ENCODE results near the gene MEPCE. TPM values are rescaled to one million over a fixed set of nuclear protein-coding genes. Genes with fewer than 3 reads are reported as not detected.

The MEPCE gene
- total and polyA plus RNA-seq, 2 of the 8 experiments (the other 6 are each of a cell fraction or from before 2014, with no cell fraction given) = 22.8 to 48.8 TPM

GRCh38 chr7:100389437-100390088, 40.1 kb upstream of the MEPCE start:
- 85 to 100% methylated on average over 1 to 9 of the region's 9 CpGs for WGBS, 2 experiments (ENCODE audit: extremely low coverage in 1 of 2, insufficient coverage in 1 of 2, insufficient read length in 1 of 2, insufficient replicate concordance in 2 of 2, low coverage in 1 of 2, low lambda C conversion rate in 2 of 2, missing lambda C conversion rate in 1 of 2)
- no peak overlapping the region for H3K14ac ChIP-seq (ENCODE audit: insufficient read length)
- H3K36me3 ChIP-seq (ENCODE audit: control insufficient read depth in 2 of 4, insufficient read depth in 4 of 4, low read length in 3 of 4) = no peaks in the 10 kb centered on the region
- H2BK120ac ChIP-seq (replicated peaks; ENCODE audit: low read depth, low read length) = no peak overlapping the region
- no peak overlapping the region for H4K91ac ChIP-seq (replicated peaks; ENCODE audit: insufficient read length, low read length)
- no peak overlapping the region for H3K18ac ChIP-seq (ENCODE audit: extremely low read depth, low read length)
- peaks cover 0 to 2% (median 0%) of the 10 kb centered on the region in 4 experiments; a peak in 2 of 7 replicates for H3K4me1 ChIP-seq (replicated peaks in 1 of 4; ENCODE audit: control insufficient read depth in 3 of 4, insufficient read depth in 4 of 4, low read length in 3 of 4)
- DNase-seq (ENCODE audit: low read depth in 1 of 2, low spot score in 2 of 2) = no peak
- H4K8ac ChIP-seq (ENCODE audit: extremely low read depth, insufficient read depth, low read length) = peak overlapping the region; percentile 57; the same call in 1 of the 2 replicates
- no peak overlapping the region for H2AK5ac ChIP-seq (ENCODE audit: low read depth, low read length)
- H3K4me3 ChIP-seq (ENCODE audit: extremely low read depth in 1 of 4, insufficient read depth in 2 of 4, low read depth in 3 of 4, low read length in 4 of 4) = no peak overlapping the region
- no peaks in the 10 kb centered on the region for H3K9me3 ChIP-seq (ENCODE audit: insufficient read depth in 2 of 2, low read depth in 1 of 2, low read length in 1 of 2)
- H3K9ac ChIP-seq (replicated peaks in 1 of 4; ENCODE audit: extremely low read depth in 1 of 4, low read depth in 3 of 4, low read length in 3 of 4) = no peak overlapping the region
- no peak overlapping the region; the same call in 1 of the 2 replicates for H2BK5ac ChIP-seq (ENCODE audit: low read depth, low read length)
- POLR2A ChIA-PET (ENCODE audit: partially characterized antibody) = interaction anchor here (1.4 to 1.5 kb wide), 3 partner anchors 19 to 24 kb away, joined by 3 to 5 read pairs (median 5); no protein-coding TSS in a partner anchor
- H4K5ac ChIP-seq (ENCODE audit: insufficient read length, low read depth, low read length) = no peak overlapping the region
- no peaks in the 10 kb centered on the region for H3K79me1 ChIP-seq (ENCODE audit: low read depth, low read length)
- FAIRE-seq = no peak
- no peak overlapping the region for H2BK15ac ChIP-seq (ENCODE audit: low read length)
- H3K27me3 ChIP-seq (replicated peaks in 1 of 4; ENCODE audit: control insufficient read depth in 3 of 4, extremely low read depth in 1 of 4, insufficient read depth in 3 of 4, low read length in 3 of 4) = no peaks in the 10 kb centered on the region
- H3K79me2 ChIP-seq (ENCODE audit: control insufficient read depth in 1 of 2, insufficient read depth in 2 of 2, low read length in 2 of 2) = no peaks in the 10 kb centered on the region
- CTCF ChIA-PET (ENCODE audit: partially characterized antibody) = interaction anchor here (0.5 to 4.1 kb wide), 5 partner anchors 11 to 55 kb away, joined by 3 to 25 read pairs (median 8); no protein-coding TSS in a partner anchor
- no peak overlapping the region for H3K4ac ChIP-seq (replicated peaks; ENCODE audit: insufficient read length, low read depth, low read length)
- H3K4me2 ChIP-seq (ENCODE audit: insufficient read depth in 1 of 2, low read depth in 2 of 2, low read length in 2 of 2) = no peak overlapping the region
- H2AFZ ChIP-seq (ENCODE audit: low read length) = no peak overlapping the region
- 0 out of 2 replicates have a peak overlapping the region, but pooled peaks have one; percentile 0 for H2BK12ac ChIP-seq (ENCODE audit: low read depth, low read length)
- H3K23ac ChIP-seq (ENCODE audit: insufficient read length) = no peak overlapping the region
- no peak overlapping the region for H3K27ac ChIP-seq (ENCODE audit: low read depth, low read length)
- no peak overlapping the region for H2BK20ac ChIP-seq (ENCODE audit: low read length)
- no peaks in the 10 kb centered on the region for H3K23me2 ChIP-seq (ENCODE audit: low read depth, low read length)
- H3K56ac ChIP-seq (replicated peaks; ENCODE audit: insufficient read length, low read depth, low read length) = no peak overlapping the region
- no peaks in the 10 kb centered on the region for H4K20me1 ChIP-seq (replicated peaks in 1 of 2; ENCODE audit: control insufficient read depth in 1 of 2, insufficient read depth in 2 of 2, low read length in 2 of 2)
- TF ChIP-seq SAP30 (IDR thresholded peaks at IDR 0.05; ENCODE audit: insufficient read depth, insufficient replicate concordance, low read length) = no peak
- TF ChIP-seq ASH2L (IDR thresholded peaks at IDR 0.05; ENCODE audit: low read length) = no peak
- no peak for TF ChIP-seq BCL11A (IDR thresholded peaks at IDR 0.05; ENCODE audit: low read depth in 2 of 2, low read length in 2 of 2)
- no peak for TF ChIP-seq EZH2 (IDR thresholded peaks at IDR 0.05; ENCODE audit: low read depth, low read length, severe bottlenecking)
- TF ChIP-seq TEAD4 (IDR thresholded peaks at IDR 0.05; ENCODE audit: low read depth, low read length) = no peak
- TF ChIP-seq PHF8 (conservative IDR thresholded peaks at IDR 0.05; ENCODE audit: low read depth, low read length) = no peak
- no peak for TF ChIP-seq TAF1 (IDR thresholded peaks at IDR 0.05; ENCODE audit: low read depth, low read length)
- no peak for TF ChIP-seq NANOG (IDR thresholded peaks at IDR 0.05; ENCODE audit: insufficient read depth, low read depth, low read length, poor library complexity, severe bottlenecking)
- no peak for TF ChIP-seq RXRA (IDR thresholded peaks at IDR 0.05; ENCODE audit: insufficient read depth, low read depth, low read length)
- TF ChIP-seq POU5F1 (IDR thresholded peaks at IDR 0.05; ENCODE audit: low read depth, low read length) = no peak
- no peak for TF ChIP-seq JUN (IDR thresholded peaks at IDR 0.05; ENCODE audit: low read depth, low read length)
- TF ChIP-seq HDAC2 (IDR thresholded peaks at IDR 0.05; ENCODE audit: borderline replicate concordance in 1 of 2, low read depth in 2 of 2, low read length in 2 of 2) = no peak

All from H1 (cell line).